NCI-H345 (cell line): ENCODE measurements around the gene FOXC2.
A peak's percentile ranks its signal among the peaks of the same experiment; 100 is the strongest.

Source experiments
- DNase-seq: peaks from one replicate; lab custom pipeline; 2025; lab: John Stamatoyannopoulos, UW

FOXC2 gene

GRCh38 chr16:86556576-86556975, 10.1 kb upstream of the FOXC2 start:
- DNase-seq: no peak

DNA sequence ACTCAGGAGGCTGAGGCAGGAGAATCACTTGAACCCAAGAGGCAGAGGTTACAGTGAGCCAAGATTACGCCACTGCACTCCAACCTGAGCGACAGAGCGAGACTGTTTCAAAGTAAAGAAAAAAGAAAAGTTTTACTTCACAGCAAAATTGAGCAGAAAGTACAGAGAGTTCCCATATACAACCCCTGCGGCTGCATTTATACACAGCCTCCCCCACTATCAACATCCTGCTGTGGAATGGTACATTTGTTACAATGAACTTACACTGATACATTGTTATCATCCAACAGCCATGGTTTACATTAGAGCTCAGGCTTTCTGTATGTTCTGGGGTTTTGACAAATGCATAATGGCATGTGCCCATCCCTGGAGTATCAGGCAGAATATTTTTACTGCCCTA, 9.0 kb upstream of the FOXC2 start:
- DNase-seq: no peak

GRCh38 chr16:86558355-86559193, 8.1 kb upstream of the FOXC2 start:
- no peak for DNase-seq

- no peak for DNase-seq
Measured at GRCh38 chr16:86559802-86560305, 6.8 kb upstream of the FOXC2 start.

GRCh38 chr16:86562356-86562755, 4.3 kb upstream of the FOXC2 start:
- no peak for DNase-seq

DNA sequence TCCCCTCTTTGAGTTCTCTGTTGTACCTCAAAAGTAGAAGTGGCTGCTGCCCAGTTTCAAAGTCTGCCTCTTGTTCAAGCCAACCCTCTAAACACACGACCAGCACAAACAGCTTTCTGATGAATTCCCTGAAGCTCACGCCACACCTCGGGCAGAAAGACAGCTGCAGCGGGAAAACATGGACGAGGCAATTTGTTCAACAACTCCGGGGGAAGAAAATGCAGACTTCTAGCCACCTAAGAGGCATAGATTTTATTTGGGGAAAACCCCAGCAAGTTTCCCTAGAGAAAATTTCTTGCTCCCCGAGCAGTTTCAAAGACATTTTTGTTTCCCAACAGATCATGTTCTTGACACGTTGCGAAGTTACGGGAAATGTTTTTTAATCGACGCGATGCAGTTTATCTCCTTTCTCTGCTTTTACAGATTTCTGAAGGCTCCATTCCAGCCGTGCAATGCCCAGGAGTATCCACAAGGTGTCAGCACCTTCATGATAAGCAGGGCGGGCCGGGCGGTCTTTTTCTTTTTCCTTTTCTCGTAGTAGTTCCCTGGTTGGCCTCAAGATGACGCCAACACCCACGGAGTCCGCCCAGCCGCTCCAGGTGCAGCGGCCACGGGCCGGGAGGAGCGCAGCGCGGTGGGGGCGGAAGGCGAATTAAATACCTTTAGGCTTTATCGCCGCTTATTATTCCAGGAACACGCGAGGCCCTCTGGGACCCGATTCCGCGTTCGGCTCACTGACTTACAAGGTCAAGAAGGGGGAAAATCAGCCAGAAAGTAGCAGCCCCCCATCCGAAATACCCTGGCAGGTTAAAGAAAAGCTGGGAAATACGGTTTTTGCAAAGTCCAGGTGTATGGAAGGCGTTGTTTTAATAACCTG, 2.9 kb upstream of the FOXC2 start:
- peak; percentile 81 for DNase-seq

DNA sequence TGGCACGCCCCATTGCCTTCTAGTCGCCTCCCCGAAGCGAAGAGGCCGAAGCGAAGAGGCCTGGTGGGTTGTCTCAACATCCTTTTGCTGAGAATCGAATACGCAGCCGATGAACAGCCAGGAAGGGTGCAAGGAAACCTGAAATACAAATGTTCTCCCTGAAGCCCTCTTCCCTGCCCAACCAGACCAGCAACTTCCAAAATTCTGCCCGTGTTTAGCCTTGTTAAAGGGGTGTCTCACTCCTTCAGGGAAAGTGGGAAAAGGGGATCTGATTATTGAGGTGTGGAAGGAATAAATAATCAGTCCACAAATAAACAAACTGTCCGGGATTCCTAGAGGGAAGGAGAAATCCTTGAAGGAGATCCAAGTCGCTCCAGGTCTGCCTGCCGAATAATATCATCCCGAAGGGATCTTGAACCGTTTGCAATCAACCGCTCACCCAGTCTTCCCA, 1.4 kb upstream of the FOXC2 start:
- no peak for DNase-seq

DNA sequence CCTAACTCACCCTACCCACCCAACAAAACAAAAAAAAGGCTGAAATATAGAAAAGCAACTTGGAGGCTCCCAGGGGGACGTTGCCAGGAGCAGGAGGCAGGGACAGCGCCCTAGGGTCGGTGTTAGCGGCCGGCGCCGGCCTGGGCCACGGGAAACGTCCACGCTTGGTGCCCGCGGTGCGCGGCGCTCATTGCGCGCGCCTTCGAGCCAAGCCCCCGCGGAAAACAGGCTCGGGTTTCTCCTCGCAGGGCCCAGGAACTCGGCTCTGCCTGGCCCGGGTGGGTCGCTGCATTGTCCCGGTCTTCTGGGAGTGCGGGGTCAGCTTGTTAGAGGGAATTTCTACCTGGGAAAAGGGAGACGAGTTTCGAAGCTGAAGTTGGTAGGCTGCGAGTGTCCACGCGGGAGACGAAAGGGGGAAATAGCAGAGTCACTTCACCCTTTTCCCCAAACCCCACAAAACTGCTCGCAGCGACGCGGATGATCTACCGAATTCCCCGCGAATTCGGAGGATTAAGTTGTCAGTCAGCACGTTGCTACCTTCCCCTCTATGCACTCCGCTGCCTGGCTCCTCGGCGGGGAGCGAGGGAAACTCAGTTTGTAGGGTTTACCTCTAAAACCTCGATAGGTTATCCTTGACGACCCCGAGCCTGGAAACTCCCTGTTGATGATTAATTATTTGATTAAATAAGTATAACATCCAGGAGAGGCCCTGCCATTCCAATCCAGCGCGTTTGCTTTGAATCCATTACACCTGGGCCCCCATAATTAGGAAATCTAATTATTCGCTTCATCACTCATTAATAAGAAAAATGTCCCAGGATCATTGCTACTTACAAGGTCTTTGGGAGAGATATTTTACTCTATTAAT, 751 bp upstream of the FOXC2 start:
- no peak for DNase-seq

DNA sequence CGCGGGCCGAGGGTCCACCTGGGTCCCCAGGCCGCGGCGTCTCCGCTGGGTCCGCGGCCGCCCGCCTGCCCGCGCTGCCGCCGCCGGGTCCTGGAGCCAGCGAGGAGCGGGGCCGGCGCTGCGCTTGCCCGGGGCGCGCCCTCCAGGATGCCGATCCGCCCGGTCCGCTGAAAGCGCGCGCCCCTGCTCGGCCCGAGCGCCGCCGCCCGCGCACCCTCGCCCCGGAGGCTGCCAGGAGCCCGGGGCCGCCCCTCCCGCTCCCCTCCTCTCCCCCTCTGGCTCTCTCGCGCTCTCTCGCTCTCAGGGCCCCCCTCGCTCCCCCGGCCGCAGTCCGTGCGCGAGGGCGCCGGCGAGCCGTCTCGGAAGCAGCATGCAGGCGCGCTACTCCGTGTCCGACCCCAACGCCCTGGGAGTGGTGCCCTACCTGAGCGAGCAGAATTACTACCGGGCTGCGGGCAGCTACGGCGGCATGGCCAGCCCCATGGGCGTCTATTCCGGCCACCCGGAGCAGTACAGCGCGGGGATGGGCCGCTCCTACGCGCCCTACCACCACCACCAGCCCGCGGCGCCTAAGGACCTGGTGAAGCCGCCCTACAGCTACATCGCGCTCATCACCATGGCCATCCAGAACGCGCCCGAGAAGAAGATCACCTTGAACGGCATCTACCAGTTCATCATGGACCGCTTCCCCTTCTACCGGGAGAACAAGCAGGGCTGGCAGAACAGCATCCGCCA, 504 bp downstream of the FOXC2 start:
- DNase-seq: no peak

- no peak for DNase-seq
Measured at GRCh38 chr16:86567701-86568581, 1.3 kb downstream of the FOXC2 start.

- DNase-seq: no peak
Measured at GRCh38 chr16:86568677-86569623, 2.3 kb downstream of the FOXC2 start.

DNA sequence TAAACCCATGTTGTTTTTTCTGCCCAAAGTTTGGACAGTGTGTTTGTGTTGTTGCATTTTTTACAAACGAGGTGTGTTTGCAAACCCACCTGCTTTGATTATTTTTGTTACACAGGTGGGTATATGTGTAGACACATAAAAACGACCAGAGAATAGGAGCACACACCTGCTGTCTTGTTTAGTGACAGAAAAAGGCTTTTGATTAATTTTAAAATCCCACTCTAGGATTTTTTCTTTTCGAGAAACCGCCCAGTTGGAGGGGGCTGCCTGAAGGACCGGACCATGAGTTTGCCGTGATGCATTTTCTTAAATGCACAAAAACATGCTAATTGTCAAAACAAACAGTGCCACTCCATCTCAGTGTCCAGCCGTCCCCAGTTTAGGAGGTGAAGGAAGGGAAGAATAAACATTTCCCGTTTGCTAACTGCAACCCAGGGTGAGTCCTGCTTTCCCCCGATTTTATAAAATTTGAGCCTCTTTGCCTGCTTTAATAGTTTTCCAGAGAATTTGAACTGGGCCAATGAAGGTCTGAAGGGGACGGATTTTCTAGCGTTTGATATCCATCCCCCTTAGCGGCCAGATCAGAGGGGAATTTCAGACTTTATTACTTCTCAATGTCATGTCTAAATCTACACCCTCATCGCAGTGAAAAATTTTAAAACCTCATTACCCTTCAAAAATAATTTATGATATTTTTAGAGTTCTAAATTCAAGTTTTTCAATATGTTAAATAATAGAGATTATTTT, 3.2 kb downstream of the FOXC2 start:
- DNase-seq: no peak

GRCh38 chr16:86570558-86571529, 4.2 kb downstream of the FOXC2 start:
- DNase-seq: no peak

DNA sequence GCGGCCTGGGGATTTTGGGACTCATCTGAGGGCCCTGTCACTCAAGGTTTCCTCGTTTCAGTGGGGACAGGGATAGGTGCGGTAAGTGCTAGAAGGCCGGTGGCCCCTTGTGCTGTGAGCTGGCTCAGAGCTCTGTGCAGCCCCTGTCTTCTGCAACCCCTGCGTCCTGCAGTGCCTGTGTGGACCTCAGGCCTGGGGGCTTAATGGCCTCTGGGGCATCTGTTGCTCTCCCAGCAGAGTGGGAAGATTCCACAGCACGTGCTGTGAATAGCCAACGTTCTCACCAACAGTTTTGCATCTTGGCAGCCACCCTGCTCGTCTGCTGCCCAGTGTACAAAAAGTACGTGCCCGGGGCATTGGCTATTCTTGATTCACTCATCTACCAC, 4.9 kb downstream of the FOXC2 start:
- no peak for DNase-seq

DNA sequence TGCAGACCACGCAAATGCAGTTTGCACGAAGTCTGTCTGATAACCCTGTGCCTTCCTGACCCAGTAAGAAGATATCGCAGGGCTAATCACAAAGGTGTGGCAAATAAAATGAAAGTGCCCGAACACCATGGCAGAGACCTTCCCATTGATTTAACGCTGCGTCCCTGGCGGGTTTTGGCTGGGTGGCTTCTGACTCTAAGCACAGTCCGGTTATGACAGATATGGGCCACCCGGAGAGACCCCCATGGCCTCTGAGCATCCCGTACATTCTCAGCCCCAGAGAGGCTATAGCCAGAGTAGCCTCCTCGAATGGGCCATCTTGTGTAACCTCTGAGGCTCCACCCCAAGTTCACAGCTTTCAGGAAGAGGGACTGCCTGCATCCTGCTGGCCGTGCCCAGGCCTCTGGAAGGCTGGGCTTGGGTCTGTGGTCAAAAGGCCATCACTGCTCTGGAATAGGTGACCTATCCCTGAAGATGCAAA, 5.5 kb downstream of the FOXC2 start:
- DNase-seq: no peak

- DNase-seq: no peak
Measured at GRCh38 chr16:86572606-86573005, 6.0 kb downstream of the FOXC2 start.

- no peak for DNase-seq
Measured at GRCh38 chr16:86573215-86573614, 6.6 kb downstream of the FOXC2 start.
